NCI-H1436 treated with DMSO at 0.1 percent for 48 hours (cell line): ENCODE measurements around the gene PBLD.
"Not testable (repeated sequence)": the region's sequence is repeated elsewhere in the genome, so short reads cannot be mapped to it uniquely, and the experiment has no call there.

Experiments
- DNase-seq: peaks from one replicate; lab custom pipeline; 2025; lab: John Stamatoyannopoulos, UW

PBLD gene

GRCh38 chr10:68278906-68279753 is 53.6 kb downstream of the PBLD start:
- DNase-seq, result not testable (repeated sequence)

- DNase-seq, result not testable (repeated sequence)
Observed at GRCh38 chr10:68277814-68278213, 54.9 kb downstream of the PBLD start.

- DNase-seq, result no peak
Observed at GRCh38 chr10:68276224-68276623, 56.5 kb downstream of the PBLD start.

GRCh38 chr10:68275600-68276126 is 57.1 kb downstream of the PBLD start:
- no peak for DNase-seq

GRCh38 chr10:68272833-68273232 is 59.9 kb downstream of the PBLD start:
- no peak for DNase-seq

GRCh38 chr10:68271196-68271882 is 61.4 kb downstream of the PBLD start:
- DNase-seq, result no peak

GRCh38 chr10:68269562-68270290 is 63.0 kb downstream of the PBLD start:
- no peak for DNase-seq

- no peak for DNase-seq
Observed at GRCh38 chr10:68261132-68261856, 71.4 kb downstream of the PBLD start.

GRCh38 chr10:68253346-68253745 is 79.4 kb downstream of the PBLD start:
- no peak for DNase-seq

- DNase-seq, result no peak
Observed at GRCh38 chr10:68251625-68252495, 80.9 kb downstream of the PBLD start.

GRCh38 chr10:68251151-68251550 is 81.6 kb downstream of the PBLD start:
- no peak for DNase-seq

- DNase-seq, result no peak
Observed at GRCh38 chr10:68249297-68249696, 83.4 kb downstream of the PBLD start.

GRCh38 chr10:68247931-68248330 is 84.8 kb downstream of the PBLD start:
- DNase-seq, result no peak

GRCh38 chr10:68246397-68246796 is 86.3 kb downstream of the PBLD start:
- DNase-seq, result not testable (repeated sequence)

- no peak for DNase-seq
Observed at GRCh38 chr10:68242051-68242450, 90.7 kb downstream of the PBLD start.

GRCh38 chr10:68239596-68240150 is 93.1 kb downstream of the PBLD start:
- no peak for DNase-seq

- DNase-seq, result no peak
Observed at GRCh38 chr10:68239069-68239468, 93.7 kb downstream of the PBLD start.

- DNase-seq, result no peak
Observed at GRCh38 chr10:68238371-68238770, 94.4 kb downstream of the PBLD start.

- no peak for DNase-seq
Observed at GRCh38 chr10:68237173-68237572, 95.6 kb downstream of the PBLD start.

- no peak for DNase-seq
Observed at GRCh38 chr10:68235581-68235980, 97.1 kb downstream of the PBLD start.
